Esophagus squamous epithelium (tissue), 4 donors: ENCODE measurements around the gene ATP13A1.

Experiments
- CTCF ChIP-seq, 6 experiments: fragments of 450-650 bp in 4 of 6; fragments of 200-600 bp in 2 of 6; sonication (generic) in 2 of 6; IDR thresholded peaks; one replicate each; pipeline ENCODE4 v1.5.1; 2016 to 2019; ENCODE audit warnings: antibody characterized with exemption in 6 of 6, mild to moderate bottlenecking in 4 of 6, moderate library complexity in 4 of 6
- POLR2A ChIP-seq, 4 donors: fragments of 450-650 bp; IDR thresholded peaks; one replicate each; pipeline ENCODE4 v1.6.1; 2017; ENCODE audit warnings: antibody characterized with exemption in 4 of 4, mild to moderate bottlenecking in 4 of 4, moderate library complexity in 3 of 4

- TF ChIP-seq CTCF (IDR thresholded peaks at IDR 0.05) = no peak
- no peak for TF ChIP-seq POLR2A (IDR thresholded peaks at IDR 0.05)
Observed at GRCh38 chr19:19635313-19635702, 28.2 kb downstream of the ATP13A1 start.
